Activated CD8-positive, alpha-beta memory T cell treated with anti-CD3 and anti-CD28 coated beads for 36 hours (primary cell): ENCODE results near the gene GDF2. TPM values are rescaled to one million over a fixed set of nuclear protein-coding genes. Genes with fewer than 3 reads are reported as not detected.

Source experiments
- CTCF ChIA-PET: fragments of 350-600 bp; sonication (Branson Sonifier 250); formaldehyde crosslinking; loops from one replicate; lab custom pipeline; 2021; ENCODE audit warnings: antibody characterized with exemption; lab: Charles Lee
- POLR2A ChIA-PET: fragments of 350-600 bp; sonication (Branson Sonifier 250); formaldehyde crosslinking; loops from one replicate; lab custom pipeline; 2021; ENCODE audit warnings: antibody characterized with exemption; lab: Charles Lee
- total RNA-seq, 2 experiments: library from RNA; stranded (reverse); gene quantifications; one replicate each; pipeline ENCODE4 v1.2.3, GENCODE V29; 2021

The GDF2 gene
- total RNA-seq, 2 experiments from 2014 or later: not detected

GRCh38 chr10:47359101-47359500 is 36.8 kb downstream of the GDF2 start:
- POLR2A ChIA-PET: no interaction called here
- CTCF ChIA-PET: no interaction called here

GRCh38 chr10:47359626-47360418 is 37.6 kb downstream of the GDF2 start:
- ChIA-PET POLR2A (no interaction called here), CTCF (no interaction called here)

GRCh38 chr10:47360419-47361040 is 38.3 kb downstream of the GDF2 start:
- CTCF ChIA-PET: no interaction called here

GRCh38 chr10:47361293-47361692 is 39.0 kb downstream of the GDF2 start:
- ChIA-PET POLR2A (no interaction called here), CTCF (no interaction called here)

More at GRCh38 chr10:47360419-47361040, 38.3 kb downstream of the GDF2 start:
- POLR2A ChIA-PET: no interaction called here

- ChIA-PET POLR2A (no interaction called here), CTCF (no interaction called here)
Observed at GRCh38 chr10:47362199-47362598, 39.9 kb downstream of the GDF2 start.

GRCh38 chr10:47363781-47364180 is 41.5 kb downstream of the GDF2 start:
- ChIA-PET POLR2A (no interaction called here), CTCF (no interaction called here)

- CTCF ChIA-PET: interaction anchor here (0.6 kb wide), 1 partner anchor 284 kb away, joined by 3 read pairs; no protein-coding TSS in a partner anchor
- POLR2A ChIA-PET: no interaction called here
Observed at GRCh38 chr10:47364366-47364765, 42.1 kb downstream of the GDF2 start.

GRCh38 chr10:47364911-47365310 is 42.7 kb downstream of the GDF2 start:
- CTCF ChIA-PET: interaction anchor here (0.6 kb wide), 1 partner anchor 285 kb away, joined by 3 read pairs; no protein-coding TSS in a partner anchor

GRCh38 chr10:47365431-47366180 is 43.4 kb downstream of the GDF2 start:
- ChIA-PET CTCF (no interaction called here), POLR2A (no interaction called here)

More at GRCh38 chr10:47364911-47365310, 42.7 kb downstream of the GDF2 start:
- POLR2A ChIA-PET: no interaction called here

- ChIA-PET CTCF (no interaction called here), POLR2A (no interaction called here)
Observed at GRCh38 chr10:47366181-47366631, 44.0 kb downstream of the GDF2 start.

GRCh38 chr10:47366731-47367460 is 44.6 kb downstream of the GDF2 start:
- ChIA-PET CTCF (no interaction called here), POLR2A (no interaction called here)

- POLR2A ChIA-PET: no interaction called here
- CTCF ChIA-PET: no interaction called here
Observed at GRCh38 chr10:47367646-47368045, 45.4 kb downstream of the GDF2 start.

GRCh38 chr10:47368431-47369180 is 46.4 kb downstream of the GDF2 start:
- POLR2A ChIA-PET: no interaction called here
- CTCF ChIA-PET: no interaction called here

GRCh38 chr10:47369251-47369894 is 47.1 kb downstream of the GDF2 start:
- ChIA-PET POLR2A (no interaction called here), CTCF (no interaction called here)

GRCh38 chr10:47370015-47370767 is 47.9 kb downstream of the GDF2 start:
- CTCF ChIA-PET: no interaction called here

GRCh38 chr10:47370878-47371277 is 48.6 kb downstream of the GDF2 start:
- POLR2A ChIA-PET: no interaction called here
- CTCF ChIA-PET: no interaction called here

More at GRCh38 chr10:47370015-47370767, 47.9 kb downstream of the GDF2 start:
- POLR2A ChIA-PET: no interaction called here

- CTCF ChIA-PET: no interaction called here
- POLR2A ChIA-PET: no interaction called here
Observed at GRCh38 chr10:47371629-47372485, 49.6 kb downstream of the GDF2 start.
